DOHH2 (cell line): ENCODE measurements around the gene RNF20.

Experiments
- EZH2phosphoT487 ChIP-seq: fragments of 200-600 bp; sonication (generic); IDR thresholded peaks from 2 replicates; pipeline ENCODE4 v1.6.1; 2017; ENCODE audit warnings: borderline replicate concordance, mild to moderate bottlenecking, antibody characterized with exemption, low read length, moderate library complexity, mixed read lengths
- TF ChIP-seq, protein P1 (sequence below): fragments of 200-600 bp; sonication (generic); IDR thresholded peaks from one replicate; pipeline ENCODE4 v1.5.1; 2014; ENCODE audit warnings: antibody characterized with exemption, mild to moderate bottlenecking, low read depth, low read length; ENCODE audit not compliant: poor library complexity, severe bottlenecking

DNA sequence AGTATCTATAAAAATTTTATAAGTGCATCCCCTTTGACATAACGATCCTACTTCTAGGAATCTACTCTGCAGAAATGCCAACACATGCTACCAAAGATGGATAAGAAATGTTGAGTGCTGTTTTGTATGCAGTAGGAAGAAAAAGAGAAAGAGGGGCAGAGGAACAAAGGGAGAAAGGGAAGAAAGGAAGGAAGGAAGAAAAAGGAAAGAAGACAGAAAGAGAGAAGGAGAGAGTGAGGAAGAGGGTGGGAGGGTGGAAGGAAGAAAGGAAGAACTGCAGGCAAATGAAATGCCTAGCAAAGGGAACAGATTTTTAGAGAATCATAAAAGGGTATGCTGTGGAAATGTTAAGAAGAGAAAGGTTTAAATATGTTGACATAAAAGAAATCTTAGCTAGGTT is 49.6 kb upstream of the RNF20 start:
- TF ChIP-seq, protein P1, sequence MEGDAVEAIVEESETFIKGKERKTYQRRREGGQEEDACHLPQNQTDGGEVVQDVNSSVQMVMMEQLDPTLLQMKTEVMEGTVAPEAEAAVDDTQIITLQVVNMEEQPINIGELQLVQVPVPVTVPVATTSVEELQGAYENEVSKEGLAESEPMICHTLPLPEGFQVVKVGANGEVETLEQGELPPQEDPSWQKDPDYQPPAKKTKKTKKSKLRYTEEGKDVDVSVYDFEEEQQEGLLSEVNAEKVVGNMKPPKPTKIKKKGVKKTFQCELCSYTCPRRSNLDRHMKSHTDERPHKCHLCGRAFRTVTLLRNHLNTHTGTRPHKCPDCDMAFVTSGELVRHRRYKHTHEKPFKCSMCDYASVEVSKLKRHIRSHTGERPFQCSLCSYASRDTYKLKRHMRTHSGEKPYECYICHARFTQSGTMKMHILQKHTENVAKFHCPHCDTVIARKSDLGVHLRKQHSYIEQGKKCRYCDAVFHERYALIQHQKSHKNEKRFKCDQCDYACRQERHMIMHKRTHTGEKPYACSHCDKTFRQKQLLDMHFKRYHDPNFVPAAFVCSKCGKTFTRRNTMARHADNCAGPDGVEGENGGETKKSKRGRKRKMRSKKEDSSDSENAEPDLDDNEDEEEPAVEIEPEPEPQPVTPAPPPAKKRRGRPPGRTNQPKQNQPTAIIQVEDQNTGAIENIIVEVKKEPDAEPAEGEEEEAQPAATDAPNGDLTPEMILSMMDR: no peak
- no peak for TF ChIP-seq EZH2phosphoT487
